Kidney epithelial cell (primary cell): ENCODE measurements around the gene USP53. TPM values are rescaled to one million over a fixed set of nuclear protein-coding genes. Genes with fewer than 3 reads are reported as not detected.

Experiments
- DNase-seq: peaks from one replicate; pipeline ENCODE4 v3.0.0-alpha.2; 2010; ENCODE audit warnings: low read depth
- H3K27me3 ChIP-seq: 2 replicates; pipeline ENCODE4 v1.6.0; 2011; ENCODE audit warnings: low read length; ENCODE audit not compliant: control insufficient read depth, insufficient read depth
- H3K36me3 ChIP-seq: 2 replicates; pipeline ENCODE4 v1.5.1; 2011; ENCODE audit warnings: low read length; ENCODE audit not compliant: control insufficient read depth, insufficient read depth
- H3K4me3 ChIP-seq: 2 replicates; pipeline ENCODE4 v1.5.1; 2011; ENCODE audit warnings: low read depth, mild to moderate bottlenecking, control low read depth, low read length
- total RNA-seq: library from RNA; depleted of rRNA; stranded (reverse); fragments of >200 nt; gene quantifications from 2 replicates; pipeline ENCODE4 v1.2.3, GENCODE V29; 2015
- TF ChIP-seq, protein P1 (sequence below): IDR thresholded peaks from 2 replicates; pipeline ENCODE4 v1.5.1; 2011; ENCODE audit warnings: mild to moderate bottlenecking, moderate library complexity, low read length, control low read depth, inconsistent platforms; ENCODE audit not compliant: insufficient read depth, poor library complexity, severe bottlenecking

The USP53 gene
- total RNA-seq, 1 donor from 2014 or later = 32.8 TPM

- TF ChIP-seq, protein P1, sequence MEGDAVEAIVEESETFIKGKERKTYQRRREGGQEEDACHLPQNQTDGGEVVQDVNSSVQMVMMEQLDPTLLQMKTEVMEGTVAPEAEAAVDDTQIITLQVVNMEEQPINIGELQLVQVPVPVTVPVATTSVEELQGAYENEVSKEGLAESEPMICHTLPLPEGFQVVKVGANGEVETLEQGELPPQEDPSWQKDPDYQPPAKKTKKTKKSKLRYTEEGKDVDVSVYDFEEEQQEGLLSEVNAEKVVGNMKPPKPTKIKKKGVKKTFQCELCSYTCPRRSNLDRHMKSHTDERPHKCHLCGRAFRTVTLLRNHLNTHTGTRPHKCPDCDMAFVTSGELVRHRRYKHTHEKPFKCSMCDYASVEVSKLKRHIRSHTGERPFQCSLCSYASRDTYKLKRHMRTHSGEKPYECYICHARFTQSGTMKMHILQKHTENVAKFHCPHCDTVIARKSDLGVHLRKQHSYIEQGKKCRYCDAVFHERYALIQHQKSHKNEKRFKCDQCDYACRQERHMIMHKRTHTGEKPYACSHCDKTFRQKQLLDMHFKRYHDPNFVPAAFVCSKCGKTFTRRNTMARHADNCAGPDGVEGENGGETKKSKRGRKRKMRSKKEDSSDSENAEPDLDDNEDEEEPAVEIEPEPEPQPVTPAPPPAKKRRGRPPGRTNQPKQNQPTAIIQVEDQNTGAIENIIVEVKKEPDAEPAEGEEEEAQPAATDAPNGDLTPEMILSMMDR = no peak
- H3K36me3 ChIP-seq = no peaks in the 10 kb centered on the region
- no peak overlapping the region for H3K4me3 ChIP-seq
- no peaks in the 10 kb centered on the region for H3K27me3 ChIP-seq
- DNase-seq = no peak
Measured at GRCh38 chr4:119237642-119238041, 25.1 kb downstream of the USP53 start.

DNA sequence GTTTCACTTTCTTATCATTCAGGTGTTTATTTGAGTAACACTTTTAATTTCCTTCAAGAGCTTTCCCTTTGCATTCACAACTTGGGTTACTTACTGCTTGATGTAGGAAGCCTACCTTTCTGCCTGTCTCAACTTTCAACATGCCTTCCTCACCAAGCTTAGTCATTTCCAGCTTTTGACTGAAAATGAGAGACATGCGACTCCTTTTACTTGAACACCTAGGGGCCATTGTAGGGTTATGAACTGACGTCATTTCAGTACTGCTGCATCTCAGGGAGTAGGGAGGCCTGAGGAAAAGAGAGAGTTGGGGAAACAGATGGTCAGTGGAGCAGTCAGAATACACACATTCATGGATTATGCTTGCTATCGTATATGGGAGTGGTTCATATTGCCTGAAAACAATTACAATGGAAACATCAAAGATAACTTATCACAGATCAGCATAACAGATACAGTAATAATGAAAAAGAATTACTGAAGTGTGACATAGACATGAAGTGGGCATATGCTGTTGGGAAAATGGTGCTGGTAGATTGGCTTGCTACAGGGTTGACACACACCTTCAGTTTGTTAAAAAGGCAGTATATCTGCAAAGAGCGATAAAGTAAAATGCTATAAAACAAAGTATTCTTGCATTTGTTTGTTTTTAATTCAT is 25.7 kb downstream of the USP53 start:
- TF ChIP-seq, protein P1 = no peak
- H3K4me3 ChIP-seq = no peak overlapping the region
- no peaks in the 10 kb centered on the region for H3K36me3 ChIP-seq
- no peaks in the 10 kb centered on the region for H3K27me3 ChIP-seq
- DNase-seq = no peak

GRCh38 chr4:119240128-119240527 is 27.6 kb downstream of the USP53 start:
- H3K36me3 ChIP-seq = no peaks in the 10 kb centered on the region
- no peaks in the 10 kb centered on the region for H3K27me3 ChIP-seq
- no peak for DNase-seq
- TF ChIP-seq, protein P1 = no peak
- no peak overlapping the region for H3K4me3 ChIP-seq

DNA sequence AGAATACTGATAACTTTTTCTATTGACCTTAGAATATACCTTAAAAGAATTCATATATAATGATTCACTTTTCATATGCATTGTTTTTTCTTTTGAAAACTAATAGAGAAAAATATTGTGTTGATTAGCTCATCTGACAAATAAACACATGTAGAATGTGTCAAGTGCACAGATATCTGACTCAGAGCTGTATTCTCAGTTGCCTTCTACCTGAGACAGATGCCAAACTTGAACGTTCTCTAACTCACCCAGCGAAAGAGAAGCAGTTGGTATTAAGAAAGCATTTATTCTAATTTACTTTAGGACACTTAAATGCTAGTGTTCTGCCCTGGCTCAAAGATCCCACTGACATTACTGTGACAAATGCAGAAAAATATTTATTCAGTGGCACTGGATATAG is 28.1 kb downstream of the USP53 start:
- no peak overlapping the region for H3K4me3 ChIP-seq
- TF ChIP-seq, protein P1 = no peak
- H3K36me3 ChIP-seq = no peaks in the 10 kb centered on the region
- DNase-seq = no peak
- no peaks in the 10 kb centered on the region for H3K27me3 ChIP-seq

GRCh38 chr4:119242417-119242816 is 29.9 kb downstream of the USP53 start:
- Histone ChIP-seq H3K36me3 (no peaks in the 10 kb centered on the region), H3K27me3 (no peaks in the 10 kb centered on the region), H3K4me3 (no peak overlapping the region)
- TF ChIP-seq, protein P1 = no peak
- DNase-seq = no peak

DNA sequence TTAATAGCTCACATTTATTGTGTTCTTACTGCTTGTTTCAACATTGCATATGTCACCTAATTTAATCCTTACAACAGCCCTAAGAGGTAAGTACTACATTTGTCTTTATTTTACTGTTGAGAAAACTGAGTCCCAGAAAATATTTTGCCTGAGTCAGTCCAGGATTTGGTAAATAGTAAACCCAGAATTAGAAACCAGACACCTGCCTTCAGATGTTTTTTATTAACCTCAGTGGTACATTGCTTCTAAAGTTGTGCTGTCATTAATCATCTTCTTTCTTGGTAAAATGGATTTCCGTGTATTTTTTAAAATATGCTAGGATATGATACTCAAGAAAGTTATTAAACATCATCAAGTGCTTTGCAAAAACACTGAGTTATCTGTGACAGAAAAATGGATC is 31.4 kb downstream of the USP53 start:
- H3K4me3 ChIP-seq = no peak overlapping the region
- no peaks in the 10 kb centered on the region for H3K27me3 ChIP-seq
- TF ChIP-seq, protein P1 = no peak
- DNase-seq = no peak
- no peaks in the 10 kb centered on the region for H3K36me3 ChIP-seq
